ENCODE results near the gene SAPCD1. TPM values are rescaled to one million over a fixed set of nuclear protein-coding genes. Genes with fewer than 3 reads are reported as not detected.
"Not testable (repeated sequence)": the region's sequence is repeated elsewhere in the genome, so short reads cannot be mapped to it uniquely, and the experiment has no call there.

Gene SAPCD1
- total RNA-seq, 1 donor from 2014 or later = 3.9 TPM

- DNase-seq = not testable (repeated sequence)
Observed at GRCh38 chr6:31801031-31801927, 38.8 kb downstream of the SAPCD1 start.

DNA sequence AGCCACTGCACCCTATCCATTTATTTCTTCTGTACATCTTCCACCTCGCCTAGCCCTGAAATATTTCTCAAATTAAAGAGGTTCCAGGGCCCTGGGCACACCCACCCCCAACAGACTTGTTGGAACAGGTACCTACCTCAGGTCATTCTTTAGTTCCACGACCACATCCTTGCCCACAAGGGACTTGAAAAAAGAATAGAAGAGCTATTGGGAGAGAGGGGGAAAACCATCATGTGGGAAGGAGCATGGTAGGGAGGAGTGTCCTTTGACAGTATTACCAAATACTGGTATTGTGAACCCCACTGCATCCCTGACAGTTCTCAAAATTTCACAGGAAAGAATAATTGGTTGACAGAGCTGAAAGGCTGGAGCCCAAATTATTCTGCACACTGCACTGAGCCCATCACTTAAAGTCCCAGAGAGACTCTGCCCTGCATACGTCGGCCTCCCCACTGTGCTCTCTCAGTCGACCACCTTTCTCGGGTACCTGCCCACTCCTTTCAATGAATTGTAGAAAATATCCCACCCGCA is 43.5 kb downstream of the SAPCD1 start:
- DNase-seq = no peak

GRCh38 chr6:31806470-31807272 is 44.2 kb downstream of the SAPCD1 start, which contains the start of gene LSM2:
Gene LSM2 (minus strand): TSS chr6:31806966. CDS start chr6:31806757, 209 bp downstream.
- DNase-seq = peak; percentile 94

DNA sequence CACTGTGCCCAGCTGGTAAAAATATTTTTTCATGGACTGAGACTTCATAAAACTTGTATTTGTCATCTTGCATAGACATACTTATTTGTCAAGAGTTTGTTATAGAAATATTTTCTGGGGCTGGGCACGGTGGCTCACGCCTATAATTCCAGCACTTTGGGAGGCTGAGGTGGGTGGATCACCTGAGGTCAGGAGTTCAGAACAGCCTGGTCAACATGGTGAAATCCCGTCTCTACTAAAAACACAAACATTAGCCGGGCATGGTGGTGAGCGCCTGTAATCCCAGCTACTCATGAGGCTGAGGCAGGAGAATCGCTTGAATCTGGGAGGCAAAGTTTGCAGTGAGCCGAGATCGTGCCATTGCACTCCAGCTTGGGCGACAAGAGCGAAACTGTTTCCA is 46.1 kb downstream of the SAPCD1 start:
- DNase-seq = not testable (repeated sequence)

DNA sequence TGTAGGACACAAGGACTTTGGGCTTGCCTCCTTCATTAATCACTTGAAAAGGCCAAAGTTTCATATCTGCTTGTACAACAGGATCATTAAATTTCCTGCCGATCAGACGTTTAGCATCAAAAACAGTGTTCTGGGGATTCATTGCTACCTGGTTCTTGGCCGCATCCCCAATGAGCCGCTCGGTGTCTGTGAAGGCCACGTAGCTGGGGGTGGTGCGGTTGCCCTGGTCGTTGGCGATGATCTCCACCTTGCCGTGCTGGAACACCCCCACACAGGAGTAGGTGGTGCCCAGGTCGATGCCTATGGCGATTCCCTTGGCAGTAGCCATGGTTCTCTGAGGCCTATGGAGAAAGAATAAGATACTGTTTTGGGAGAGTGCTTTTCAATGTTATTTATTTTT is 49.2 kb downstream of the SAPCD1 start:
- no peak for DNase-seq

- no peak for DNase-seq
Observed at GRCh38 chr6:31813465-31813849, 51.0 kb downstream of the SAPCD1 start.

Small RNA genes lying within 50 kb of the gene (small RNA-seq; reads per million reads assigned to genes)
- gene LY6G6D (ENCODE audit: low replicate concordance) = not detected
- not detected for gene MSH5-SAPCD1 (ENCODE audit: low replicate concordance)
- gene RF00019 (ENCODE audit: low replicate concordance) = not detected
- not detected for gene RNU6-850P (ENCODE audit: low replicate concordance)
- not detected for gene SAPCD1 (ENCODE audit: low replicate concordance)

Other genes with a start within 250 kb of the SAPCD1 start
- not detected for gene MCCD1, start 233.7 kb upstream of the SAPCD1 start, total RNA-seq
- gene DDX39B, start 220.7 kb upstream of the SAPCD1 start, total RNA-seq = 267 TPM
- gene ATP6V1G2, start 216.0 kb upstream of the SAPCD1 start, total RNA-seq = 1.4 TPM
- gene NFKBIL1, start 215.0 kb upstream of the SAPCD1 start, total RNA-seq = 12.1 TPM
- not detected for gene LTA, start 190.4 kb upstream of the SAPCD1 start, total RNA-seq
- gene TNF, start 187.1 kb upstream of the SAPCD1 start, total RNA-seq = 1.9 TPM
- gene LTB, start 180.2 kb upstream of the SAPCD1 start, total RNA-seq = 1.6 TPM
- gene LST1, start 176.4 kb upstream of the SAPCD1 start, total RNA-seq = 7.6 TPM
- gene NCR3, start 169.7 kb upstream of the SAPCD1 start, total RNA-seq = not detected
- gene AIF1, start 147.4 kb upstream of the SAPCD1 start, total RNA-seq = 23.8 TPM
- 49.6 TPM for gene PRRC2A, start 141.9 kb upstream of the SAPCD1 start, total RNA-seq
- 101 TPM for gene BAG6, start 110.0 kb upstream of the SAPCD1 start, total RNA-seq
- gene APOM, start 106.8 kb upstream of the SAPCD1 start, total RNA-seq = 1.2 TPM
- 14.1 TPM for gene C6orf47, start 101.9 kb upstream of the SAPCD1 start, total RNA-seq
- gene GPANK1, start 97.7 kb upstream of the SAPCD1 start, total RNA-seq = 8.2 TPM
- 75.8 TPM for gene CSNK2B, start 96.6 kb upstream of the SAPCD1 start, total RNA-seq
- gene LY6G5B, start 92.7 kb upstream of the SAPCD1 start, total RNA-seq = 4.0 TPM
- not detected for gene LY6G5C, start 81.6 kb upstream of the SAPCD1 start, total RNA-seq
- 36.0 TPM for gene ABHD16A, start 59.3 kb upstream of the SAPCD1 start, total RNA-seq
- not detected for gene LY6G6F, start 55.8 kb upstream of the SAPCD1 start, total RNA-seq
- gene LY6G6D, start 47.3 kb upstream of the SAPCD1 start, total RNA-seq = 10.3 TPM
- 20.4 TPM for gene LY6G6C, start 40.9 kb upstream of the SAPCD1 start, total RNA-seq
- gene MPIG6B, start 39.3 kb upstream of the SAPCD1 start, total RNA-seq = 0.59 TPM
- 62.2 TPM for gene DDAH2, start 33.4 kb upstream of the SAPCD1 start, total RNA-seq
- 185 TPM for gene CLIC1, start 26.1 kb upstream of the SAPCD1 start, total RNA-seq
- 9.1 TPM for gene MSH5, start 22.7 kb upstream of the SAPCD1 start, total RNA-seq
- 0.99 TPM for gene VWA7, start 14.7 kb downstream of the SAPCD1 start, total RNA-seq
- 29.1 TPM for gene VARS1, start 33.1 kb downstream of the SAPCD1 start, total RNA-seq
- gene LSM2, start 44.3 kb downstream of the SAPCD1 start, total RNA-seq = 21.0 TPM
- gene HSPA1L, start 52.6 kb downstream of the SAPCD1 start, total RNA-seq = 1.8 TPM
- 213 TPM for gene HSPA1A, start 52.9 kb downstream of the SAPCD1 start, total RNA-seq
- gene HSPA1B, start 65.1 kb downstream of the SAPCD1 start, total RNA-seq = 286 TPM
- gene NEU1, start 100.2 kb downstream of the SAPCD1 start, total RNA-seq = 19.0 TPM
- 0.10 TPM for gene SLC44A4, start 116.3 kb downstream of the SAPCD1 start, total RNA-seq
- gene EHMT2, start 135.0 kb downstream of the SAPCD1 start, total RNA-seq = 25.6 TPM
- 3.9 TPM for gene ZBTB12, start 139.4 kb downstream of the SAPCD1 start, total RNA-seq
- 4.9 TPM for gene C2, start 165.1 kb downstream of the SAPCD1 start, total RNA-seq
- 2.2 TPM for gene CFB, start 183.4 kb downstream of the SAPCD1 start, total RNA-seq
- 46.1 TPM for gene NELFE, start 196.3 kb downstream of the SAPCD1 start, total RNA-seq
- 23.3 TPM for gene SKIC2, start 196.5 kb downstream of the SAPCD1 start, total RNA-seq
- 5.8 TPM for gene DXO, start 209.5 kb downstream of the SAPCD1 start, total RNA-seq
- gene C4A, start 219.4 kb downstream of the SAPCD1 start, total RNA-seq = 5.8 TPM